Eye (tissue), 1 donor: ENCODE measurements around the gene FARS2.
"Not testable (repeated sequence)": the region's sequence is repeated elsewhere in the genome, so short reads cannot be mapped to it uniquely, and the experiment has no call there.

ENCODE experiments used
- DNase-seq: peaks from one replicate; pipeline ENCODE4 v3.0.0-alpha.2; 2015

Gene FARS2

GRCh38 chr6:5547556-5547955, 286.2 kb downstream of the FARS2 start:
- no peak for DNase-seq

- DNase-seq, result no peak
These were observed 289.3 kb downstream of the FARS2 start for GRCh38 chr6:5550631-5551030.

GRCh38 chr6:5552243-5552642, 290.9 kb downstream of the FARS2 start:
- DNase-seq, result no peak

GRCh38 chr6:5553767-5554166, 292.5 kb downstream of the FARS2 start:
- no peak for DNase-seq

GRCh38 chr6:5554226-5554625, 292.9 kb downstream of the FARS2 start:
- DNase-seq, result no peak

GRCh38 chr6:5556011-5556410, 294.7 kb downstream of the FARS2 start:
- no peak for DNase-seq

GRCh38 chr6:5557506-5557905, 296.2 kb downstream of the FARS2 start:
- DNase-seq, result no peak

GRCh38 chr6:5559651-5560050, 298.3 kb downstream of the FARS2 start:
- no peak for DNase-seq

GRCh38 chr6:5562277-5562676, 301.0 kb downstream of the FARS2 start:
- DNase-seq, result no peak

- DNase-seq, result no peak
These were observed 301.8 kb downstream of the FARS2 start for GRCh38 chr6:5563086-5563485.

GRCh38 chr6:5564746-5565145, 303.4 kb downstream of the FARS2 start:
- not testable (repeated sequence) for DNase-seq

- no peak for DNase-seq
These were observed 304.7 kb downstream of the FARS2 start for GRCh38 chr6:5565971-5566370.

- DNase-seq, result no peak
These were observed 305.4 kb downstream of the FARS2 start for GRCh38 chr6:5566718-5567117.

- DNase-seq, result no peak
These were observed 306.0 kb downstream of the FARS2 start for GRCh38 chr6:5567352-5567751.

GRCh38 chr6:5567890-5568289, 306.6 kb downstream of the FARS2 start:
- DNase-seq, result no peak

GRCh38 chr6:5569491-5569890, 308.2 kb downstream of the FARS2 start:
- no peak for DNase-seq

- no peak for DNase-seq
These were observed 309.3 kb downstream of the FARS2 start for GRCh38 chr6:5570641-5571040.

GRCh38 chr6:5580736-5581581, 319.6 kb downstream of the FARS2 start:
- no peak for DNase-seq

- no peak for DNase-seq
These were observed 321.4 kb downstream of the FARS2 start for GRCh38 chr6:5582762-5583161.

GRCh38 chr6:5583528-5583927, 322.2 kb downstream of the FARS2 start:
- DNase-seq, result no peak

GRCh38 chr6:5584078-5584482, 322.8 kb downstream of the FARS2 start:
- peak; percentile 50 for DNase-seq

GRCh38 chr6:5587648-5588047, 326.3 kb downstream of the FARS2 start:
- no peak for DNase-seq

- DNase-seq, result no peak
These were observed 328.3 kb downstream of the FARS2 start for GRCh38 chr6:5589422-5590141.

GRCh38 chr6:5590187-5590586, 328.9 kb downstream of the FARS2 start:
- no peak for DNase-seq
